OCI-LY1 (cell line): ENCODE data around the gene LPCAT3.

Experiments used
- H2AFZ ChIP-seq: fragments of 200-600 bp; sonication (generic), shearing (Covaris generic); 2 replicates; pipeline ENCODE4 v1.6.0; 2014; ENCODE audit warnings: antibody characterized with exemption, mild to moderate bottlenecking, low read length
- H3F3A ChIP-seq: fragments of 200-600 bp; sonication (generic), shearing (Covaris generic); 2 replicates; pipeline ENCODE4 v1.6.0; 2014; ENCODE audit warnings: mild to moderate bottlenecking, antibody characterized with exemption, low read length, moderate library complexity; ENCODE audit not compliant: insufficient read depth
- H3K27ac ChIP-seq: fragments of 200-600 bp; sonication (generic); 2 replicates; pipeline ENCODE4 v1.5.1; 2014; ENCODE audit warnings: low read length, mixed run types, mild to moderate bottlenecking, low read depth; ENCODE audit not compliant: poor library complexity, severe bottlenecking
- H3K27me3 ChIP-seq: fragments of 200-600 bp; sonication (generic); 2 replicates; pipeline ENCODE4 v1.6.0; 2014; ENCODE audit warnings: antibody characterized with exemption, mild to moderate bottlenecking, low read length, moderate library complexity; ENCODE audit not compliant: insufficient read depth
- H3K36me3 ChIP-seq: fragments of 200-600 bp; sonication (generic); 2 replicates; pipeline ENCODE4 v1.6.1; 2014; ENCODE audit warnings: mild to moderate bottlenecking, antibody characterized with exemption, low read length, moderate library complexity, mixed read lengths; ENCODE audit not compliant: insufficient read depth
- H3K4me1 ChIP-seq: fragments of 200-600 bp; sonication (generic); 2 replicates; pipeline ENCODE4 v1.5.1; 2014; ENCODE audit warnings: mild to moderate bottlenecking, low read length, moderate library complexity; ENCODE audit not compliant: insufficient read depth, severe bottlenecking
- H3K4me2 ChIP-seq: fragments of 200-600 bp; sonication (generic), shearing (Covaris generic); 2 replicates; pipeline ENCODE4 v1.6.1; 2014; ENCODE audit warnings: low read length
- H3K4me3 ChIP-seq: fragments of 200-600 bp; sonication (generic); 2 replicates; pipeline ENCODE4 v1.5.1; 2014; ENCODE audit warnings: low read length, low read depth, mild to moderate bottlenecking, mixed read lengths; ENCODE audit not compliant: poor library complexity, severe bottlenecking
- H3K79me2 ChIP-seq: fragments of 200-600 bp; shearing (Covaris generic); 2 replicates; pipeline ENCODE4 v1.6.1; 2016; ENCODE audit warnings: mixed run types, low read length, mixed read lengths; ENCODE audit not compliant: insufficient read depth
- H3K9ac ChIP-seq: fragments of 200-600 bp; sonication (generic), shearing (Covaris generic); 2 replicates; pipeline ENCODE4 v1.6.1; 2014; ENCODE audit warnings: mild to moderate bottlenecking, low read length, mixed read lengths
- H3K9me2 ChIP-seq: fragments of 200-600 bp; sonication (generic), shearing (Covaris generic); 2 replicates; pipeline ENCODE4 v1.6.1; 2014; ENCODE audit warnings: low read depth, mild to moderate bottlenecking, low read length, mixed read lengths
- H3K9me3 ChIP-seq: fragments of 200-600 bp; shearing (Covaris generic); 2 replicates; pipeline ENCODE4 v1.6.1; 2014; ENCODE audit warnings: low read length, mixed read lengths
- H4K20me1 ChIP-seq: fragments of 200-600 bp; sonication (generic), shearing (Covaris generic); 2 replicates; pipeline ENCODE4 v1.6.0; 2016; ENCODE audit warnings: mild to moderate bottlenecking, low read length; ENCODE audit not compliant: insufficient read depth
- CTCF ChIP-seq: fragments of 200-600 bp; sonication (generic), shearing (Covaris generic); IDR thresholded peaks from 2 replicates; pipeline ENCODE4 v1.5.1; 2017; ENCODE audit warnings: mild to moderate bottlenecking, antibody characterized with exemption, low read length, moderate library complexity, mixed read lengths
- EZH2 ChIP-seq: fragments of 200-600 bp; sonication (generic), shearing (Covaris generic); IDR thresholded peaks from 2 replicates; pipeline ENCODE4 v1.8.0; 2017; ENCODE audit warnings: borderline replicate concordance, mixed run types, mild to moderate bottlenecking, antibody characterized with exemption, low read length, moderate library complexity, mixed read lengths

Gene LPCAT3

DNA sequence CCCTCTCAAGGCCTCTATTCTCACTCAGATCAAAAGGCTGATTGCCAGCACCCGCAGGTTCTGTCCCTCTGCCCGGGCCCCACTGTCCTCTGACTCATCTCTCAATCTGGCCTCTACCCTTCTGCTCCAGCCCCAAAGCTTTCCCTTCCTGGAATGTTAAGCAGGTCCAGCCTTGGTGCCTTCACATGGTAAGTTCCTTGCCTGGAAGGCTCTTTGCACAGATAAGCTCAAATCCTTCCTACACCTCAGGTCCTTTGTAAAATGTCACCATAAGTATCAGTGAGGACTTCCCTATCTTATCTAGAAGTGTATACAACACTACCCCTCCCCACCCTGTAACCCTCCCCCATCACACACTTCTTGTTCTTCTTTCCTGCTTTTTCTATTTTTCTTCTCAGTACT lies 22.2 kb downstream of the LPCAT3 start:
- no peaks in the 10 kb centered on the region for H3K79me2 ChIP-seq
- no peak overlapping the region for H3K4me2 ChIP-seq
- H3K9me2 ChIP-seq, result no peaks in the 10 kb centered on the region
- no peak overlapping the region for H3K4me3 ChIP-seq
- no peaks in the 10 kb centered on the region for H3K27me3 ChIP-seq
- H2AFZ ChIP-seq, result no peak overlapping the region
- no peaks in the 10 kb centered on the region for H3F3A ChIP-seq
- no peak overlapping the region for H3K9ac ChIP-seq
- no peak for TF ChIP-seq CTCF
- TF ChIP-seq EZH2, result no peak
- no peak overlapping the region for H3K27ac ChIP-seq
- H4K20me1 ChIP-seq, result no peaks in the 10 kb centered on the region
- H3K36me3 ChIP-seq, result peaks cover 48% of the 10 kb centered on the region; the same call in 1 of the 2 replicates
- H3K9me3 ChIP-seq, result no peaks in the 10 kb centered on the region
- H3K4me1 ChIP-seq, result no peaks in the 10 kb centered on the region

GRCh38 chr12:6987956-6988553 lies 30.2 kb downstream of the LPCAT3 start:
- Histone ChIP-seq H3K27me3 (no peaks in the 10 kb centered on the region), H3K4me1 (no peaks in the 10 kb centered on the region), H2AFZ (no peak overlapping the region), H3K27ac (no peak overlapping the region), H4K20me1 (no peaks in the 10 kb centered on the region), H3K9me2 (no peaks in the 10 kb centered on the region), H3K9me3 (no peaks in the 10 kb centered on the region), H3K79me2 (no peaks in the 10 kb centered on the region), H3K4me3 (no peak overlapping the region), H3K9ac (no peak overlapping the region), H3F3A (no peaks in the 10 kb centered on the region), H3K36me3 (peaks cover 65% of the 10 kb centered on the region), H3K4me2 (no peak overlapping the region)
- TF ChIP-seq EZH2, result no peak
- no peak for TF ChIP-seq CTCF

DNA sequence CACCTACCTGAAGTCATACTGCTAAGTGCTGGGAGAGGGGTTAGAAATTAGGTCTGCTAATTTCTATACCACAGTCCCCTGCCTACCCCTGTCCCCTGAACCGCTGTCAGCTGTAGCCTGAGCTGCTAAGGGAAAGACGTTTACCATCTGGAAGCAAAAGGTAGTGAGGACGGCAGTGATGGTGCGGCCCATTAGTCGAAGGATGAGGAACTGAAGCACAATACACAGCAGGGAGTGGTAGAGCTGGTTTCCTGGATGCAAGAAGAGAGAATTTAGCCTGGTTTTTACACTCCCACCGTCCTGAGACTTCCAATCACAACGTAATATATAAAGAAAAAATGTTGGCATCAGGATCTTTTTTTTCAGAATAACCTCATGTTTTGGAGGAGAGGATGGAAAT lies 35.7 kb downstream of the LPCAT3 start:
- Histone ChIP-seq H3K4me1 (no peaks in the 10 kb centered on the region), H3K9me2 (no peaks in the 10 kb centered on the region), H3K79me2 (no peaks in the 10 kb centered on the region), H3K9ac (no peak overlapping the region), H3K4me2 (no peak overlapping the region), H3K36me3 (peaks cover 84% of the 10 kb centered on the region), H3K9me3 (no peaks in the 10 kb centered on the region), H4K20me1 (no peaks in the 10 kb centered on the region), H3K27me3 (no peaks in the 10 kb centered on the region), H3F3A (no peaks in the 10 kb centered on the region), H3K4me3 (no peak overlapping the region), H2AFZ (no peak overlapping the region), H3K27ac (no peak overlapping the region)
- no peak for TF ChIP-seq EZH2
- no peak for TF ChIP-seq CTCF
